Pulmonary artery endothelial cell (primary cell): ENCODE data around the gene RBMS3. TPM values are rescaled to one million over a fixed set of nuclear protein-coding genes. Genes with fewer than 3 reads are reported as not detected.
"Not testable (repeated sequence)": the region's sequence is repeated elsewhere in the genome, so short reads cannot be mapped to it uniquely, and the experiment has no call there.

Source experiments
- DNase-seq: peaks from one replicate; pipeline ENCODE4 v3.0.0-alpha.2; 2011; ENCODE audit warnings: low read depth, low spot score
- total RNA-seq: library from RNA; depleted of rRNA; stranded (reverse); fragments of >200 nt; gene quantifications from 2 replicates; pipeline ENCODE4 v1.2.3, GENCODE V29; 2014

Gene RBMS3
- total RNA-seq, 1 donor from 2014 or later, result 56.3 TPM

- no peak for DNase-seq
Measured at GRCh38 chr3:29311795-29312194, 30.9 kb downstream of the RBMS3 start.

- DNase-seq, result no peak
Measured at GRCh38 chr3:29312395-29312794, 31.5 kb downstream of the RBMS3 start.

GRCh38 chr3:29312960-29313452 lies 32.1 kb downstream of the RBMS3 start:
- DNase-seq, result no peak

- no peak for DNase-seq
Measured at GRCh38 chr3:29313981-29314726, 33.3 kb downstream of the RBMS3 start.

- DNase-seq, result no peak
Measured at GRCh38 chr3:29314727-29315088, 33.8 kb downstream of the RBMS3 start.

- no peak for DNase-seq
Measured at GRCh38 chr3:29317659-29318173, 36.8 kb downstream of the RBMS3 start.

GRCh38 chr3:29318251-29318650 lies 37.4 kb downstream of the RBMS3 start:
- DNase-seq, result no peak

GRCh38 chr3:29319262-29319661 lies 38.4 kb downstream of the RBMS3 start:
- no peak for DNase-seq

GRCh38 chr3:29319798-29320197 lies 38.9 kb downstream of the RBMS3 start:
- DNase-seq, result no peak

- DNase-seq, result no peak
Measured at GRCh38 chr3:29322586-29322985, 41.7 kb downstream of the RBMS3 start.

GRCh38 chr3:29324180-29324651 lies 43.3 kb downstream of the RBMS3 start:
- DNase-seq, result peak; percentile 98

- DNase-seq, result not testable (repeated sequence)
Measured at GRCh38 chr3:29326540-29326939, 45.7 kb downstream of the RBMS3 start.

GRCh38 chr3:29329986-29330890 lies 49.4 kb downstream of the RBMS3 start:
- DNase-seq, result no peak

- no peak for DNase-seq
Measured at GRCh38 chr3:29331035-29331434, 50.2 kb downstream of the RBMS3 start.

- DNase-seq, result no peak
Measured at GRCh38 chr3:29331456-29332194, 50.8 kb downstream of the RBMS3 start.

GRCh38 chr3:29332195-29332637 lies 51.3 kb downstream of the RBMS3 start:
- DNase-seq, result no peak

- DNase-seq, result no peak
Measured at GRCh38 chr3:29333576-29333975, 52.7 kb downstream of the RBMS3 start.

- DNase-seq, result no peak
Measured at GRCh38 chr3:29334706-29335105, 53.8 kb downstream of the RBMS3 start.

- DNase-seq, result peak; percentile 94
Measured at GRCh38 chr3:29335438-29335837, 54.6 kb downstream of the RBMS3 start.

GRCh38 chr3:29335943-29336342 lies 55.1 kb downstream of the RBMS3 start:
- DNase-seq, result no peak

GRCh38 chr3:29337565-29337964 lies 56.7 kb downstream of the RBMS3 start:
- DNase-seq, result no peak
